Thyroid gland (tissue), 4 donors: ENCODE data around the gene TP53AIP1. TPM values are rescaled to one million over a fixed set of nuclear protein-coding genes. Genes with fewer than 3 reads are reported as not detected.

Source experiments
- DNase-seq, 2 donors: peaks; one replicate each; pipeline ENCODE4 v3.0.0-alpha.2; 2019
- H3K27ac ChIP-seq, 3 donors: fragments of 200-600 bp; sonication (generic); 1 replicate in 2 of 3; 2 replicates in 1 of 3; pipeline ENCODE4 v1.5.1; 2016 to 2019; ENCODE audit warnings: mild to moderate bottlenecking in 1 of 3, moderate library complexity in 1 of 3
- H3K27me3 ChIP-seq: fragments of 200-600 bp; sonication (generic); one replicate; pipeline ENCODE4 v1.5.1; 2019
- H3K36me3 ChIP-seq, 2 donors: fragments of 200-600 bp; sonication (generic); one replicate each; pipeline ENCODE4 v1.5.1; 2016 to 2019
- H3K4me1 ChIP-seq, 2 donors: fragments of 200-600 bp; sonication (generic); one replicate each; pipeline ENCODE4 v1.5.1; 2017 to 2019
- H3K4me3 ChIP-seq, 3 donors: fragments of 200-600 bp; sonication (generic); replicated peaks in 1 of 3; 1 replicate in 2 of 3; 2 replicates in 1 of 3; pipeline ENCODE4 v1.5.1; 2016; ENCODE audit warnings: mild to moderate bottlenecking in 1 of 3
- H3K9me3 ChIP-seq: fragments of 200-600 bp; sonication (generic); one replicate; pipeline ENCODE4 v1.5.1; 2017
- CTCF ChIP-seq, 6 experiments: fragments of 200-600 bp in 3 of 6; fragments of 450-650 bp in 3 of 6; sonication (generic) in 3 of 6; IDR thresholded peaks; one replicate each; pipeline ENCODE4 v1.5.1; 2016 to 2019; ENCODE audit warnings: antibody characterized with exemption in 6 of 6, mild to moderate bottlenecking in 2 of 6, inconsistent platforms in 1 of 6, moderate library complexity in 1 of 6
- POLR2A ChIP-seq, 2 donors: fragments of 450-650 bp; IDR thresholded peaks; one replicate each; pipeline ENCODE4 v1.6.1; 2017; ENCODE audit warnings: antibody characterized with exemption in 2 of 2, mild to moderate bottlenecking in 2 of 2, moderate library complexity in 1 of 2
- WGBS, 2 donors: methylation state at CpG; one replicate each; pipeline ENCODE4 v1.1.5; 2017; 5-methylcytosine and 5-hydroxymethylcytosine counted together
- intact Hi-C: fragments of 100-400 bp; cut with DNase I; formaldehyde crosslinking; loops from one replicate; pipeline ENCODE4 v1.15.1; 2023
- total RNA-seq, 4 donors: library from RNA; depleted of rRNA; stranded (reverse); fragments of >200 nt; gene quantifications; one replicate each; pipeline ENCODE4 v1.2.3, GENCODE V29; 2016

TP53AIP1 gene
- total RNA-seq, 4 donors from 2014 or later, result not detected

DNA sequence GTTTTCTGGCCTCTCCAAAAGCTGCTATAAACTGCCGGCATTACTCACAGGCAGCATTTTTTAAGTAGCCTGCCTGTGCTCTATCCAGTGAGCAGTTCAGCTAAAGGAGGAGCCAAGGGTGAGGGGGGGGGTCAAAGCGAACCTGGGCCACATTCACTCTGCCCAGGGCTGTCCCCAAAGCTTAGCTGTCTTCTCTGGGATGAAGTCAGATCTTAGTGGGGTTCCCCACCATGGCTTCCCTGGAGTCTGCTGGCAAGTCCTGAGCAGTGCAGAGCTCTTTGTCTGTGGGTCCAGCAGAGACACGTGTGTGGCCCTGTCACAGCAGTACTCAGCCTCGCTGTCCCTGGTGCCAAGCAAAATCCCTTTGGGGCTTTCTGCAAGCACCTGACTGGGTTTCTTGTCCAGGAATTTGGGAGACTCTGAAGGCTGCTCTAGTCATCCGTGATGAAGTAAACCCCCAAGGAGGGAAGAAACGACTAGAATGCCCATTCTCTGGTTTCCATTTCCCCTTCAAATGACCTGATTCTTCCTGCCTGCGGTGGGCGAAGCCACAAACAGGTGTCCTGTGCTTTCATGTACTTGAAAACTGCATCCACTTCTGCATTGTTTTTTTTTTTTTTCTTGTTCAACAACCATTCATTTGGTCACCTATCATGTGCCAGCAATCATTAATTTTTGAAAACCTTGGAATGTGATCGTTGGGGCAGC lies 48.9 kb downstream of the TP53AIP1 start:
- peaks cover 16 to 35% of the 10 kb centered on the region in 2 donors for H3K4me1 ChIP-seq

DNA sequence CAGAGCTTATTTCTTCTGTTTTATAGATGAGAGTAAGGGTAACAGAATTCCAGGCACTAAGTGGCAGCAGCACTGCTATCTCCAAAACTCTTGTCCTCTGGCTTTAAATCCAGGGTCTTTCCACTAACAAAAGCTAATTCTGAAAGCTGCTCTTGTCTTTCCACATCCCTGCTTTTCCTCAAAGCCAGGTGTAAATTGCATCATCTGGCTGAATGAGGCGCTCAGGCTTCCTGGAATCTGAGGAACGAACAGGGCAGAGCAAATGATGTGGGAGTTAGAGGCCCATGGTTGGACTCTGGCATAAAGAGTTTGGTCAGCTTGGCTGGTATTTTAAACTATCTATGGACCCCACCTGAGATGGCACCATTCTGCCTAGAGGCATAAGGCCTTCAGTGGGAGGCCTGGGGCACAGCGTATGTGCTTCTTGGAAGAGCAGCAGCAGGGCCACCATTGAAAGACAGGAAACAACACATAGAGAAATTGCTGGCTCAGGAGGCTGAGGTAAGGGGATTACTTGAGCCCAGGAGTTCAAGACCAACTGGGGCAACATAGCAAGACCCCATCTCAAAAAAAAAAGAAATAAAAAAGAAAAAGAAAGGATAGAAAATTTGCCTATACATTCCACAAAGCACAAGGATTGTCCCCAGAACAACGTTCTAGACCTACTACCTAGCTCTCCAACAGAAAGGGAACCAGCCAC lies 49.7 kb downstream of the TP53AIP1 start:
- H3K27me3 ChIP-seq, result no peaks in the 10 kb centered on the region
- intact Hi-C loops, result no loop called here
- TF ChIP-seq POLR2A (IDR thresholded peaks at IDR 0.05) (no peak), CTCF (IDR thresholded peaks at IDR 0.05) (no peak)
- H3K4me1 ChIP-seq, result peaks cover 16 to 35% of the 10 kb centered on the region in 2 donors
- H3K36me3 ChIP-seq, result no peaks in the 10 kb centered on the region
- H3K27ac ChIP-seq, result peak overlapping the region in 1 of 3 donors; percentile 58
- H3K9me3 ChIP-seq, result no peaks in the 10 kb centered on the region
- no peak for DNase-seq
- H3K4me3 ChIP-seq, result no peak overlapping the region
- WGBS, 2 donors, result 68 to 76% methylated on average over 4 of the region's 4 CpGs

More for the DNA sequence above, 48.9 kb downstream of the TP53AIP1 start:
- no peaks in the 10 kb centered on the region for H3K36me3 ChIP-seq
- H3K4me3 ChIP-seq, result no peak overlapping the region
- H3K27me3 ChIP-seq, result no peaks in the 10 kb centered on the region
- no peaks in the 10 kb centered on the region for H3K9me3 ChIP-seq
- peak; percentile 59 to 67 for DNase-seq
- TF ChIP-seq CTCF (IDR thresholded peaks at IDR 0.05) (no peak), POLR2A (IDR thresholded peaks at IDR 0.05) (no peak)
- 55 to 62% methylated on average over 7 to 9 of the region's 9 CpGs for WGBS, 2 donors
- H3K27ac ChIP-seq, result peak overlapping the region; percentile 25 to 58 (median 58)
- intact Hi-C loops, result no loop called here

DNA sequence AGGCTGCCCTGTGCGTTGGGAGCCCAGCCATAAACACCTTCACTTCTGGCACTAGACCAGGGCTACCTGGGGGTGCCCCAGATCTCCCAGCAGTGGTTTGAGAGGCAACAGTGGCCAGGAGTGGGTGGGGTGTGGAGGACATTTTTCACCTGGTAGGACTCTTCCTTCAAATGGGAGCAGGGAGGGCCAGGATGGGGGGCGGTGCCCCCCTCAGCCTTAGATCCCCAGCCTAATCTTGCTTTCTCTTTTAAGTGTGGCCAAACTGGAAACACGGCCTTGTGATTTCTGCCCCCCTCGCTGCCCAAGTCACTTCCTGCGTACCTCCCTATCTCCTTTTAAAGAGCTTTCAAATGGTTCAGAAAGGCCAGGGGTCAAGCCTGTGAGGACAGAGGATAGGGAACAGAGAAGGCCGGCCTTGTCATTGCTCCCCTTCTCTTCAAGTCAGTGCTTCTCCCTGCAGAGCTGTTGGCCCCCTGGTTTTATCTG lies 50.7 kb downstream of the TP53AIP1 start:
- Histone ChIP-seq H3K4me1 (peaks cover 16 to 35% of the 10 kb centered on the region in 2 donors), H3K36me3 (no peaks in the 10 kb centered on the region), H3K27me3 (no peaks in the 10 kb centered on the region), H3K27ac (peak overlapping the region in 2 of 3 donors; percentile 14 to 41), H3K4me3 (no peak overlapping the region), H3K9me3 (no peaks in the 10 kb centered on the region)
- no peak for TF ChIP-seq CTCF (IDR thresholded peaks at IDR 0.05)
- intact Hi-C loops, result no loop called here
- DNase-seq, result peak; percentile 43 to 48
- 71 to 75% methylated on average over 4 to 6 of the region's 6 CpGs for WGBS, 2 donors

DNA sequence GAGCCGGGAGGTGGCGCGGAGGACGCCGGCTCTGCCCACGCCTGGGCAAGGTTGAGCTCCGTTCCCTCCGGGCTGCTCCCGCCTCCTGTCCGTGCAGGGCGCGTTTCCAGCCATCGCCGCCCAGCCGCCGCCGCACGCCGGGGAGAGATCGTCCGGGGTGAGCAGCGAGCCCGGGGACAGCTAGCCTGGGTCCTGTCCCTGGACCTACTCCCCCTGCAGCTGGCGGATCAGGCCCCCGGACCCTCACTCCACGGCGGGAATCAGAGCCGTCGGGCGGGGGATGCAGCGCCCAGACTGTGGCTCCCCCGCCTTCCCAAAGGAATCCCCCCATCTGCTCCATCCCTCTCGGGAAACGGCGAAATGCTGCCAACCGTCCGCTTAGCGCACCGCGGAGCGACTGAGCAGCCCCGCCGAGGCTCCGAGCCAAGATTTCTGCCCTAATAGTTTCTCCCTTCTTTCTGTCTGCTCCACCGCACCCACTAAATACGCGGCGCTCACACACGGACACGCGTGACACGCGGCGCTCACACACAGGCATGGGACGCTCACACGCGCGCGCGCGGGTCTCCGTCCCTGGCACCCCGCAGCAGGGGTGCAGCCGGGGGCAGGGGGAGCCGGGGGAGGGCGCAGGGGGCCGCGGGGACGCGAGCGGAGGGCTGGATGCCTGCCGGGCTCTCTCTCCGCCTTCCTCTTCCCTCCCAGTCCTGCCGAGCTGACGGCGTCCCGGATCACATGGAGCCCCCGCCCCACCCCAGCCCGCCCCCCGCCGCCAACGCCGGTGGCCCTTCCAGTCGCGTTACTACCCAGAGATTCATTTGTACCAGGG lies 51.9 kb downstream of the TP53AIP1 start, which contains the start of gene KCNJ5:
Gene KCNJ5, plus strand, starts transcription at position 814 of the 826 bp plus-strand sequence. CDS start 19,918 bp downstream, outside the sequence.
- Histone ChIP-seq H3K4me1 (peaks cover 16 to 35% of the 10 kb centered on the region in 2 donors), H3K9me3 (no peaks in the 10 kb centered on the region), H3K27me3 (no peaks in the 10 kb centered on the region), H3K4me3 (peak within 1 kb of the TSS in 2 of 3 donors; percentile 25 to 35), H3K36me3 (no peaks in the 10 kb centered on the region), H3K27ac (peak within 1 kb of the TSS in 2 of 3 donors; percentile 14 to 41)
- DNase-seq, result peak; percentile 78 to 79
- WGBS, 2 donors, result 0 to 2% methylated on average over 35 to 36 of the region's 85 CpGs
- intact Hi-C loops, result no loop called here
- TF ChIP-seq POLR2A (IDR thresholded peaks at IDR 0.05), result no peak
- peak in 1 of 6 experiments; percentile 3 for TF ChIP-seq CTCF (IDR thresholded peaks at IDR 0.05)
